Activated naive CD8-positive, alpha-beta T cell treated with anti-CD3 and anti-CD28 coated beads for 36 hours (primary cell): ENCODE results near the gene LINGO3. TPM values are rescaled to one million over a fixed set of nuclear protein-coding genes. Genes with fewer than 3 reads are reported as not detected.

ENCODE experiments used
- DNase-seq: peaks from one replicate; pipeline ENCODE4 v3.0.0; 2021
- H3K27ac Mint-ChIP-seq: one replicate; pipeline ENCODE4 v1.8.0; 2022; ENCODE audit warnings: mild to moderate bottlenecking, moderate library complexity, mixed read lengths
- H3K27me3 Mint-ChIP-seq: one replicate; pipeline ENCODE4 v1.8.0; 2022; ENCODE audit warnings: mild to moderate bottlenecking, mixed read lengths
- H3K36me3 Mint-ChIP-seq: one replicate; pipeline ENCODE4 v1.8.0; 2021; ENCODE audit warnings: mild to moderate bottlenecking, mixed read lengths
- H3K4me1 Mint-ChIP-seq: one replicate; pipeline ENCODE4 v1.8.0; 2021; ENCODE audit warnings: mixed read lengths
- H3K4me3 Mint-ChIP-seq: one replicate; pipeline ENCODE4 v1.8.0; 2022; ENCODE audit warnings: mild to moderate bottlenecking, moderate library complexity, mixed read lengths
- H3K9me3 Mint-ChIP-seq: one replicate; pipeline ENCODE4 v1.8.0; 2022; ENCODE audit warnings: mixed read lengths
- total RNA-seq, 2 experiments: library from RNA; stranded (reverse); gene quantifications; one replicate each; pipeline ENCODE4 v1.2.3, GENCODE V29; 2021

LINGO3 gene
- total RNA-seq, 2 experiments from 2014 or later: 0.28 TPM; not detected in 1

GRCh38 chr19:2343289-2343982, 35.5 kb upstream of the LINGO3 start:
- DNase-seq: no peak
- H3K4me3 Mint-ChIP-seq: no peak overlapping the region
- H3K27ac Mint-ChIP-seq: no peak overlapping the region
- H3K36me3 Mint-ChIP-seq: peaks cover 2% of the 10 kb centered on the region
- H3K9me3 Mint-ChIP-seq: no peaks in the 10 kb centered on the region
- H3K27me3 Mint-ChIP-seq: no peaks in the 10 kb centered on the region
- no peaks in the 10 kb centered on the region for H3K4me1 Mint-ChIP-seq

GRCh38 chr19:2342656-2343288, 34.8 kb upstream of the LINGO3 start:
- no peak overlapping the region for H3K4me3 Mint-ChIP-seq
- no peak overlapping the region for H3K27ac Mint-ChIP-seq
- peaks cover 2% of the 10 kb centered on the region for H3K36me3 Mint-ChIP-seq
- no peak for DNase-seq
- H3K9me3 Mint-ChIP-seq: no peaks in the 10 kb centered on the region
- no peaks in the 10 kb centered on the region for H3K27me3 Mint-ChIP-seq
- H3K4me1 Mint-ChIP-seq: no peaks in the 10 kb centered on the region

- no peak overlapping the region for H3K27ac Mint-ChIP-seq
- no peaks in the 10 kb centered on the region for H3K4me1 Mint-ChIP-seq
- H3K9me3 Mint-ChIP-seq: no peaks in the 10 kb centered on the region
- H3K36me3 Mint-ChIP-seq: peaks cover 2% of the 10 kb centered on the region
- H3K4me3 Mint-ChIP-seq: no peak overlapping the region
- no peak for DNase-seq
- no peaks in the 10 kb centered on the region for H3K27me3 Mint-ChIP-seq
These were observed 34.0 kb upstream of the LINGO3 start for GRCh38 chr19:2341982-2342381.

- no peaks in the 10 kb centered on the region for H3K27me3 Mint-ChIP-seq
- H3K4me3 Mint-ChIP-seq: no peak overlapping the region
- DNase-seq: no peak
- H3K27ac Mint-ChIP-seq: no peak overlapping the region
- peaks cover 5% of the 10 kb centered on the region for H3K36me3 Mint-ChIP-seq
- no peaks in the 10 kb centered on the region for H3K9me3 Mint-ChIP-seq
- no peaks in the 10 kb centered on the region for H3K4me1 Mint-ChIP-seq
These were observed 33.3 kb upstream of the LINGO3 start for GRCh38 chr19:2341244-2341751.

GRCh38 chr19:2340496-2341243, 32.7 kb upstream of the LINGO3 start:
- Mint-ChIP-seq H3K27me3 (no peaks in the 10 kb centered on the region), H3K4me3 (no peak overlapping the region), H3K36me3 (peaks cover 9% of the 10 kb centered on the region), H3K4me1 (peaks cover 1% of the 10 kb centered on the region), H3K9me3 (peaks cover 4% of the 10 kb centered on the region), H3K27ac (no peak overlapping the region)
- no peak for DNase-seq

- DNase-seq: no peak
- Mint-ChIP-seq H3K27ac (no peak overlapping the region), H3K36me3 (peaks cover 17% of the 10 kb centered on the region), H3K9me3 (peaks cover 7% of the 10 kb centered on the region), H3K27me3 (no peaks in the 10 kb centered on the region), H3K4me1 (peaks cover 2% of the 10 kb centered on the region), H3K4me3 (no peak overlapping the region)
These were observed 31.8 kb upstream of the LINGO3 start for GRCh38 chr19:2339644-2340310.

- Mint-ChIP-seq H3K27me3 (no peaks in the 10 kb centered on the region), H3K27ac (no peak overlapping the region), H3K4me1 (peaks cover 2% of the 10 kb centered on the region), H3K9me3 (peaks cover 7% of the 10 kb centered on the region), H3K4me3 (no peak overlapping the region), H3K36me3 (peaks cover 18% of the 10 kb centered on the region)
- DNase-seq: no peak
These were observed 31.0 kb upstream of the LINGO3 start for GRCh38 chr19:2338751-2339643.

- peaks cover 20% of the 10 kb centered on the region for H3K36me3 Mint-ChIP-seq
These were observed 30.2 kb upstream of the LINGO3 start for GRCh38 chr19:2338055-2338615.

GRCh38 chr19:2337329-2337707, 29.4 kb upstream of the LINGO3 start:
- peaks cover 13% of the 10 kb centered on the region for H3K4me1 Mint-ChIP-seq
- H3K9me3 Mint-ChIP-seq: peaks cover 7% of the 10 kb centered on the region
- H3K36me3 Mint-ChIP-seq: peaks cover 20% of the 10 kb centered on the region
- DNase-seq: no peak
- no peaks in the 10 kb centered on the region for H3K27me3 Mint-ChIP-seq
- no peak overlapping the region for H3K27ac Mint-ChIP-seq
- no peak overlapping the region for H3K4me3 Mint-ChIP-seq

More at GRCh38 chr19:2338055-2338615, 30.2 kb upstream of the LINGO3 start:
- Mint-ChIP-seq H3K9me3 (peaks cover 7% of the 10 kb centered on the region), H3K27ac (no peak overlapping the region), H3K4me1 (peaks cover 9% of the 10 kb centered on the region), H3K4me3 (no peak overlapping the region), H3K27me3 (no peaks in the 10 kb centered on the region)
- DNase-seq: no peak

- Mint-ChIP-seq H3K9me3 (peaks cover 7% of the 10 kb centered on the region), H3K4me3 (no peak overlapping the region), H3K27me3 (no peaks in the 10 kb centered on the region), H3K4me1 (peaks cover 18% of the 10 kb centered on the region), H3K36me3 (peaks cover 20% of the 10 kb centered on the region), H3K27ac (no peak overlapping the region)
- no peak for DNase-seq
These were observed 28.8 kb upstream of the LINGO3 start for GRCh38 chr19:2336528-2337328.

- DNase-seq: no peak
- Mint-ChIP-seq H3K4me3 (no peak overlapping the region), H3K36me3 (peaks cover 20% of the 10 kb centered on the region), H3K27me3 (no peaks in the 10 kb centered on the region), H3K4me1 (peaks cover 27% of the 10 kb centered on the region), H3K27ac (no peak overlapping the region), H3K9me3 (peaks cover 7% of the 10 kb centered on the region)
These were observed 27.9 kb upstream of the LINGO3 start for GRCh38 chr19:2335848-2336247.

- DNase-seq: no peak
- no peak overlapping the region for H3K4me3 Mint-ChIP-seq
- no peaks in the 10 kb centered on the region for H3K27me3 Mint-ChIP-seq
- no peak overlapping the region for H3K27ac Mint-ChIP-seq
- H3K4me1 Mint-ChIP-seq: peaks cover 32% of the 10 kb centered on the region
- peaks cover 20% of the 10 kb centered on the region for H3K36me3 Mint-ChIP-seq
- H3K9me3 Mint-ChIP-seq: peaks cover 7% of the 10 kb centered on the region
These were observed 27.3 kb upstream of the LINGO3 start for GRCh38 chr19:2334986-2335846.
